HG02885 (cell line): ENCODE data around the gene OSBPL6.
"Not testable (repeated sequence)": the region's sequence is repeated elsewhere in the genome, so short reads cannot be mapped to it uniquely, and the experiment has no call there.

Experiments used
- ATAC-seq: cut with Tn5 transposase; IDR thresholded peaks from one replicate; pipeline ENCODE4 v1.9.1; 2021; ENCODE audit warnings: mild to moderate bottlenecking; ENCODE audit not compliant: unreplicated experiment, poor library complexity

Gene OSBPL6

GRCh38 chr2:178193823-178194599 is at the start of gene OSBPL6:
TSS of gene OSBPL6 (plus strand) at chr2:178194512. CDS start at chr2:178306185, 111,673 bp downstream.
- peak; percentile 91 for ATAC-seq

- no peak for ATAC-seq
Observed at GRCh38 chr2:178152033-178152432, 42.3 kb upstream of the OSBPL6 start.

GRCh38 chr2:178152542-178152941 is 41.8 kb upstream of the OSBPL6 start:
- ATAC-seq, result no peak

- no peak for ATAC-seq
Observed at GRCh38 chr2:178152977-178153376, 41.3 kb upstream of the OSBPL6 start.

GRCh38 chr2:178153878-178154277 is 40.4 kb upstream of the OSBPL6 start:
- not testable (repeated sequence) for ATAC-seq

GRCh38 chr2:178155524-178155923 is 38.8 kb upstream of the OSBPL6 start:
- ATAC-seq, result no peak

- no peak for ATAC-seq
Observed at GRCh38 chr2:178157574-178157973, 36.7 kb upstream of the OSBPL6 start.

GRCh38 chr2:178159966-178160365 is 34.3 kb upstream of the OSBPL6 start:
- ATAC-seq, result no peak

GRCh38 chr2:178160601-178161000 is 33.7 kb upstream of the OSBPL6 start:
- no peak for ATAC-seq

GRCh38 chr2:178163395-178163794 is 30.9 kb upstream of the OSBPL6 start:
- no peak for ATAC-seq

GRCh38 chr2:178163911-178164310 is 30.4 kb upstream of the OSBPL6 start:
- ATAC-seq, result no peak

GRCh38 chr2:178173657-178174056 is 20.7 kb upstream of the OSBPL6 start:
- ATAC-seq, result no peak

GRCh38 chr2:178177066-178177679 is 17.1 kb upstream of the OSBPL6 start:
- no peak for ATAC-seq

- not testable (repeated sequence) for ATAC-seq
Observed at GRCh38 chr2:178180648-178181047, 13.7 kb upstream of the OSBPL6 start.

GRCh38 chr2:178187861-178188260 is 6.5 kb upstream of the OSBPL6 start:
- no peak for ATAC-seq

GRCh38 chr2:178188466-178188865 is 5.8 kb upstream of the OSBPL6 start:
- no peak for ATAC-seq

GRCh38 chr2:178191004-178191508 is 3.3 kb upstream of the OSBPL6 start:
- no peak for ATAC-seq

GRCh38 chr2:178191511-178191910 is 2.8 kb upstream of the OSBPL6 start:
- ATAC-seq, result no peak

GRCh38 chr2:178193496-178193822 is 853 bp upstream of the OSBPL6 start:
- no peak for ATAC-seq

- peak; percentile 23 for ATAC-seq
Observed at GRCh38 chr2:178194600-178195389, 483 bp downstream of the OSBPL6 start.
